ENCODE data around the gene LIPC. TPM values are rescaled to one million over a fixed set of nuclear protein-coding genes. Genes with fewer than 3 reads are reported as not detected.

The LIPC gene
- total and polyA plus RNA-seq, 8 donors = 0.11 to 1.0 (median 0.60) TPM

- no peak for ATAC-seq
- H3K36me3 ChIP-seq = no peaks in the 10 kb centered on the region
Observed at GRCh38 chr15:58392141-58392540, 39.6 kb upstream of the LIPC start.

DNA sequence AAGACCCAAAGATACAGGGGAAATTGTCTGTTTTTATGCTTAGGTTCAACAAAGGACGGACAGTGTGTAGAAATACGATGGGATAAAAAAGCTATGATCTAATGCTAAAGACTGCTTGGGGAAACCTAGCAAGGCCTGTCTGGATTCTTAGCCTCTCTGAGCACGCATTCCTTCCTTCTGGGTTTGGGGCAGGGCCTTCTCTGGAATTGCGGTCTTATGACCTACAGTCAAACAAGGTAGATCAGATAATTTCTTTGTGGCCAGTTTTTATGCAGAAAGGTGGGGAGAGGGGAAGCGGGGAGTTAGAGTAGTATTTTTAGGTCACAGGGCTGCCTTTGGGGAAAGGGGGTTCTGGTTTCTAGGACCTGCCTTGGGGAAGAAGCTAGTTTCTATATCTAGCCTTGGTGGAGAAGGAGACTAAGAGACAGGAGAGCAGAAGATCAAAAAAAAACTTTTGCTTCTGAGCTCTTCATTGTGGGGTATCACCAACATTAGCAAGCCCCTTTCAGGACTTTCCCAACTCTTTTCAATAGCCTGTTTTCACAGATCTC is 39.1 kb upstream of the LIPC start:
- H3K27me3 ChIP-seq = no peaks in the 10 kb centered on the region
- no peak overlapping the region for H3K4me3 ChIP-seq
- H3K9me3 ChIP-seq = no peaks in the 10 kb centered on the region
- intact Hi-C loops (cut with DNase I) = no loop called here
- H3K27ac ChIP-seq = no peak overlapping the region
- H3K36me3 ChIP-seq = no peaks in the 10 kb centered on the region
- no peak for TF ChIP-seq CTCF (IDR thresholded peaks at IDR 0.05)
- H3K4me1 ChIP-seq = no peaks in the 10 kb centered on the region
- DNase-seq (no peak), ATAC-seq (peak; percentile 45)

More at GRCh38 chr15:58392141-58392540, 39.6 kb upstream of the LIPC start:
- no peak overlapping the region for H3K4me3 ChIP-seq
- TF ChIP-seq CTCF (IDR thresholded peaks at IDR 0.05) = no peak
- DNase-seq = no peak
- no peaks in the 10 kb centered on the region for H3K4me1 ChIP-seq
- intact Hi-C loops (cut with DNase I) = no loop called here
- H3K27ac ChIP-seq = no peak overlapping the region
- no peaks in the 10 kb centered on the region for H3K9me3 ChIP-seq
- no peaks in the 10 kb centered on the region for H3K27me3 ChIP-seq

- DNase-seq = no peak
- H3K36me3 ChIP-seq = no peaks in the 10 kb centered on the region
- TF ChIP-seq CTCF (IDR thresholded peaks at IDR 0.05) = no peak
- intact Hi-C loops (cut with DNase I) = no loop called here
- ATAC-seq = no peak
- H3K27me3 ChIP-seq = no peaks in the 10 kb centered on the region
- no peaks in the 10 kb centered on the region for H3K4me1 ChIP-seq
- H3K27ac ChIP-seq = no peak overlapping the region
- H3K4me3 ChIP-seq = no peak overlapping the region
- no peaks in the 10 kb centered on the region for H3K9me3 ChIP-seq
Observed at GRCh38 chr15:58393241-58393662, 38.5 kb upstream of the LIPC start.

GRCh38 chr15:58396181-58396580 is 35.6 kb upstream of the LIPC start:
- no peaks in the 10 kb centered on the region for H3K27me3 ChIP-seq
- no peak overlapping the region for H3K4me3 ChIP-seq
- ATAC-seq (no peak), DNase-seq (no peak)
- intact Hi-C loops (cut with DNase I) = no loop called here
- no peaks in the 10 kb centered on the region for H3K9me3 ChIP-seq
- no peaks in the 10 kb centered on the region for H3K4me1 ChIP-seq
- no peak for TF ChIP-seq CTCF (IDR thresholded peaks at IDR 0.05)
- no peaks in the 10 kb centered on the region for H3K36me3 ChIP-seq
- H3K27ac ChIP-seq = no peak overlapping the region

GRCh38 chr15:58398071-58398470 is 33.7 kb upstream of the LIPC start:
- no peaks in the 10 kb centered on the region for H3K9me3 ChIP-seq
- H3K36me3 ChIP-seq = no peaks in the 10 kb centered on the region
- TF ChIP-seq CTCF (IDR thresholded peaks at IDR 0.05) = no peak
- H3K27me3 ChIP-seq = no peaks in the 10 kb centered on the region
- no peak overlapping the region for H3K27ac ChIP-seq
- ATAC-seq (no peak), DNase-seq (no peak)
- intact Hi-C loops (cut with DNase I) = no loop called here
- no peak overlapping the region for H3K4me3 ChIP-seq
- no peaks in the 10 kb centered on the region for H3K4me1 ChIP-seq

Data from left lung (tissue), 10 donors.